ENCODE data around the gene HASPIN.

HASPIN gene

DNA sequence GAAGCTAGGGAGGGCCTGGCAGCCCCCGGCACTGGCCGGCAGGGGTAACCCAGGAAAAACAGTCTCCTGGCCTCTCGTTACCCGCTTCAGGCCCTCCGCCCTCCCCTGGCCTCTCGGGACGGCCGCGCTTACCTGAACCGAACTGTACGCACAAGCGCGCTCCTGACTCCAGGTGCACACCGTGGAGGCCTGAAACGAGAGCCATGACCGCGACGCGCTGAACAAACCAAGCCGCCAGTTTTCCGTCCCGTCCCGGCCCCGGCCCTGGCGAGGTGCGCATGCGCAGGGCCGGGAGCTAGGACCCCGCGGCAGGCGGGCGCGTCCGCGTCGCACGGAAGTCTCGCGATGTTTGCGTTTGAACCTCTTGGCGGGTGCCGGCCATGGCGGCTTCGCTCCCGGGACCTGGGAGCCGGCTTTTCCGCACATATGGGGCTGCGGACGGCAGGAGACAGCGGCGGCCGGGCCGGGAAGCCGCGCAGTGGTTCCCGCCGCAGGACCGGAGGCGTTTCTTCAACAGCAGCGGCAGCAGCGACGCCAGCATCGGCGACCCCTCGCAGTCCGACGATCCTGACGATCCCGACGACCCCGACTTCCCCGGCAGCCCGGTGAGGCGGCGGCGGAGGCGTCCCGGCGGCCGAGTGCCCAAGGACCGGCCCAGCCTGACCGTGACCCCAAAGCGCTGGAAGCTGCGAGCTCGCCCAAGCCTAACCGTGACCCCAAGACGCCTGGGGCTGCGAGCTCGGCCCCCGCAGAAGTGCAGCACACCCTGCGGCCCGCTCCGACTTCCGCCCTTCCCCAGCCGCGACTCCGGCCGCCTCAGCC lies at the start of gene HASPIN:
TSS of gene HASPIN (plus strand) at position 348 of the 822 bp plus-strand sequence. CDS start at position 381, 33 bp downstream.
- peak; percentile 97 for DNase-seq (ENCODE audit: extremely low spot score, insufficient read length, low read depth)
- peak; percentile 90 for FAIRE-seq

- no peak for FAIRE-seq
- no peak for DNase-seq (ENCODE audit: extremely low spot score, insufficient read length, low read depth)
Measured at GRCh38 chr17:3675886-3676285, 47.8 kb upstream of the HASPIN start.

DNA sequence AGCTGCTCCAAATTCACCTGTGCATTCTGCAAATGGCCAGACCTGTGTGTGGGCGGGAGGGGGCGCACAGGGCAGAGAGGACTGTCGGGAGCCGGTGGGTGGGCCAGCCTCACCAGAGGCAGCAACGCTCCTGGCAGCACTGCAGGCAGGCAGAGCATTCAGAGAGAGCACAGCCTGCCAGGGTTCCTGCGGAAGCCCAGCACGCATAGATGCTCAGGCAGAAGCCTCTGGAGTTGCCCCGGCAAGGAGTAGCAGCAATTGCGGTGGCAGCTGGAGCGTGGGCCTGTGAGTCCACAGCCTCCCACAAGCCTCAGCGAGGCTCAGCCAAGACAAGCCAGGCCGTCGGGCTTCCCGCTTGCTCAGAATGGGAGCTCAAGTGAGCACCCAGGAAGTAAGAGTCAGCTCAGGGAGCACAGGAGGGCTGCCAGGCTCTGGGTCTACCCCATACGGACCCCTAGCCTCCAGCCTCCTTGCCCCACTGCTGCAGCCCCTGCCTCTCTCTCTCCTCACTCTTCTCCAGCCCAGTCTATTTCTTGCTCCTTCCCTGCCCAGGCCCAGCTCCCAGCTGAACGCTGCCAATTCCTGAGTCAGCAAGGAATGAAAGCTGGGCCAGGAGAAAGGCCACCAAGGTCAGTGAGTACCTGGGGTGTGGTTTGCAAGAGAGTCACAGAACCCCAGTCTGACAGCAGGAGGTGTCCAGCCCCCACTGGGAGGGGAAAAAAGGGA lies 45.4 kb upstream of the HASPIN start:
- DNase-seq (ENCODE audit: extremely low spot score, insufficient read length, low read depth) (no peak), FAIRE-seq (no peak)

GRCh38 chr17:3678821-3679530 lies 44.7 kb upstream of the HASPIN start:
- no peak for FAIRE-seq

GRCh38 chr17:3679531-3680126 lies 44.1 kb upstream of the HASPIN start:
- FAIRE-seq = no peak
- no peak for DNase-seq (ENCODE audit: extremely low spot score, insufficient read length, low read depth)

More at GRCh38 chr17:3678821-3679530, 44.7 kb upstream of the HASPIN start:
- DNase-seq (ENCODE audit: extremely low spot score, insufficient read length, low read depth) = no peak

- no peak for FAIRE-seq
- DNase-seq (ENCODE audit: extremely low spot score, insufficient read length, low read depth) = no peak
Measured at GRCh38 chr17:3681057-3681456, 42.6 kb upstream of the HASPIN start.

GRCh38 chr17:3681565-3681964 lies 42.1 kb upstream of the HASPIN start:
- no peak for FAIRE-seq

DNA sequence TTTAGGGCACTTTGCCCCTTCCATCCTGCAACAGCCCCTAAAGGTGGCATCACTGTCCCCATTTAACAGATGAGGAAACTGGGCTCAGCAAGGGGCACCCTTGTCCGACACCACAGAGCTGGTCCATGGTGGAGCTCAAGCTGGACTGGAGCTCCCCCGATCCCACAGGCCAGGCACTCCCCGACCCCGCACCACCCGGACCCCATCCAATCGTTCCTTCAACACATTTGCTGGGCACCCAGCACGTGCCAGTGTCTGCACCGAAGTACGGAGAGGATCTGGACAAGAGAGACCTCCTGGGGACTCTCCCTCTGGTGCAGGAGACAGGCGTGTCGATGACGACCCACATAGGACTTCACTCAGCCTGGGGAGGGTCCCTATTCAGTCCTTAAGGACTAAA lies 41.7 kb upstream of the HASPIN start:
- DNase-seq (ENCODE audit: extremely low spot score, insufficient read length, low read depth) = no peak
- FAIRE-seq = no peak

More at GRCh38 chr17:3681565-3681964, 42.1 kb upstream of the HASPIN start:
- no peak for DNase-seq (ENCODE audit: extremely low spot score, insufficient read length, low read depth)

GRCh38 chr17:3683054-3683511 lies 40.6 kb upstream of the HASPIN start:
- DNase-seq (ENCODE audit: extremely low spot score, insufficient read length, low read depth) (peak; percentile 73), FAIRE-seq (peak; percentile 89)

DNA sequence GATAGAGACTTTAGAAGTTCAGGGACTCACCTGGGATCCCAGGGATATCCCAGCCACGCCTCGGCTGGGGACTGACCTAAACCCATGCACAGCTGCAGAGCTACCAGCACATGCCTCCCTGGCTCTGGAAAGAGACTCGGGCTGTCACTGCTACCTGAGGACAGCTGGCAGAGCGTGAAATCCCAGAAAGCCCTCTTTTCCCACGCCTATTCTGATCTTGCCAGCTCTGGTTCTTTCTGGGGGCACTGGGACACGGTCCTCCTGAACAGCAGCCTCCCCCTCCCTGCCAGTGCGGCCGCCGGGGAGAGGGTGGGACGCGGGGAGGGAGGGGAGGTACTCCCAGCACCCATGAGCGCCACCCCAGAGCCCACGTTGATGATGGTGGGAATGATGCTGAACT lies 38.5 kb upstream of the HASPIN start:
- DNase-seq (ENCODE audit: extremely low spot score, insufficient read length, low read depth) (no peak), FAIRE-seq (no peak)

- no peak for FAIRE-seq
- no peak for DNase-seq (ENCODE audit: extremely low spot score, insufficient read length, low read depth)
Measured at GRCh38 chr17:3688027-3688553, 35.6 kb upstream of the HASPIN start.

DNA sequence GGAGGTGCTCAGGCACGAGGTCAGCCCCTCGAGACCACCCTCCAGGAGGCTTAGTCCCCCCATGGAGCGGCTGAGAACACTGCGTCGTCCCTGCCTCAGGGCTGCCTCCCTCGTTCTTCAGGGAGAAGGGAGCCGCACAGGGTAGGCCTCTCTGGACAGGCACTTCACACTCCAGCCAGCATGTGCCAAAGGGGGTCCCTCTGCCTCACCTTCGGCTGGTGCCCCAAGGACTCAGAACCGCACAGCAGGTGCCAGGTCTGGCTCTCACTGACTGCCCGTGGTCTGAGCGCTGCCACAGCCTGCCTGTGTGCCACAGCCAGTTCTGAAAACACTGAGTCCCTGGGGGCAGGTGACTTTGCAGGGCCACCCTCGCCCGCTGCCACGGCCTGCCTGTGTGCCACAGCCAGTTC lies 34.8 kb upstream of the HASPIN start:
- FAIRE-seq = no peak

GRCh38 chr17:3689262-3690093 lies 34.2 kb upstream of the HASPIN start:
- DNase-seq (ENCODE audit: extremely low spot score, insufficient read length, low read depth) (no peak), FAIRE-seq (no peak)

More for the DNA sequence above, 34.8 kb upstream of the HASPIN start:
- no peak for DNase-seq (ENCODE audit: extremely low spot score, insufficient read length, low read depth)

DNA sequence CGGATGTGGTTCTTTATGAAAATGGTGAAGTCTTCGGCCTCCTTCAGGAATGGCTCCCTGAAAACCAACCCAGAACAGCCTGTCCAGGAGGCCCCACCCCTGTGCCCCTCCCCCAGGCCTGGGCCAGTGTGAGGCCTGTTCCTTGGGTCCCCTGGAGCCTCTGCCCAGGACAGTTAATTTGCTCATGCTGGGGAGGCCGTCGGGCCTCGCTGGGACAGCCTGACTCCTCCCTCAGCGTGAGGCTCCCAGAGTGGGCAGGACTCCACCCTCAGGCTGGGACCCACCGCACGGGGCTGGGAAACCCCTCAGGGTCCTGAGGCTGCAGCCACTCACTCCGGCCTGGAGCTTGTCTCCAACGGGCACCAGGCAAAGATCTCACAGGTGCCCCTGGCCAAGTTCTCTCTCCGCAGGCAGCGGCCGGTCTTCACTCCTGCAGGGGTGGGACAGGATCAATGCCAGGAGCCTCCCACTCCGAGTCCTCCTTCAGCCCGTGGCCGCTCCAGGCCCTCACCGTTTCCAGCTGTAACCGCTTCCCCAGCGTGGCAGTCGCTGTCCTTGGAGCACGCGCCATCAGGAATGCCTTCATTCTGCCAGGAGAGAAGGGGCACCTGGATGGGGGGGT lies 33.5 kb upstream of the HASPIN start:
- DNase-seq (ENCODE audit: extremely low spot score, insufficient read length, low read depth) (no peak), FAIRE-seq (no peak)

DNA sequence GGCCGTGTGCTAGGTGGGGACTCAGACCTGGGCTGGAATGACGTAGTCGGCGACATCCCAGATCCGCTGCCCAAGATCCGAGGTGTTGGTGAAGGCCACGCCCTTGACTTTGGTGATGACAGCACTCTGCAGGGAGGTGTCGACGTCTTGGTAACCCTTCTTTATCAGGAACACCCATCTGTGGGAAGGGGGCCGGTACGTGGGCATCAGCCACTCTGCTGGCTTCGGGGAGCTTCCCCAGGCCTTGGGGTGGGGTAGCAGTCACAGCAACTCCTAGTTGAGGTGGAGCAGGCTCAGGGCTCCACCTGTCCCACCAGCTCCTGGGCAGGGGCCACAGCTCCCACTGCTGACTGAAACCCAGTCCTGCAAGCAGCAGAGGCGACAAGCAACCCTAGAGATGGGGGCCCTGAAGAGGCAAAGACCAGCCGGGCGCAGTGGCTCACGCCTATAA lies 32.1 kb upstream of the HASPIN start:
- FAIRE-seq (no peak), DNase-seq (ENCODE audit: extremely low spot score, insufficient read length, low read depth) (no peak)

- no peak for DNase-seq (ENCODE audit: extremely low spot score, insufficient read length, low read depth)
- no peak for FAIRE-seq
Measured at GRCh38 chr17:3692346-3692745, 31.4 kb upstream of the HASPIN start.

DNA sequence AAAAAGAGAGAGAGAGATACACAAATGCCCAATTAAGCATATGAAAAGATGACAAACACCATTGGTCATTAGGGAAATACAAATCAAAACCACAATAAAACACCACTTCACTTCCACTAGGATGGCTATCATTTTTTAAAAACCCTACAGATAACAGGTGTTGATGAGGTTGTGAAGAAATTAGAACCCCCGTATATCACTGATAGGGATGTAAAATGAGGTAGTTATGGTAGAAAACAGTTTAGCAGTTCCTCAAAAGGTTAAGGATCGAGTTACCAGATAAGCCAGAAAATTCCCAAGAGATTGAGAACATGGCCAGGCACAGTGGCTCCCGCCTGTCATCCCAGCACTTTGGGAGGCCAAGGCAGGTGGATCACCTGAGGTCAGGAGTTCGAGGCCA lies 30.6 kb upstream of the HASPIN start:
- no peak for DNase-seq (ENCODE audit: extremely low spot score, insufficient read length, low read depth)
- no peak for FAIRE-seq

GRCh38 chr17:3693829-3694231 lies 29.9 kb upstream of the HASPIN start:
- DNase-seq (ENCODE audit: extremely low spot score, insufficient read length, low read depth) = peak; percentile 33
- peak; percentile 99 for FAIRE-seq
